ENCODE results near the gene BRD7.

BRD7 gene

DNA sequence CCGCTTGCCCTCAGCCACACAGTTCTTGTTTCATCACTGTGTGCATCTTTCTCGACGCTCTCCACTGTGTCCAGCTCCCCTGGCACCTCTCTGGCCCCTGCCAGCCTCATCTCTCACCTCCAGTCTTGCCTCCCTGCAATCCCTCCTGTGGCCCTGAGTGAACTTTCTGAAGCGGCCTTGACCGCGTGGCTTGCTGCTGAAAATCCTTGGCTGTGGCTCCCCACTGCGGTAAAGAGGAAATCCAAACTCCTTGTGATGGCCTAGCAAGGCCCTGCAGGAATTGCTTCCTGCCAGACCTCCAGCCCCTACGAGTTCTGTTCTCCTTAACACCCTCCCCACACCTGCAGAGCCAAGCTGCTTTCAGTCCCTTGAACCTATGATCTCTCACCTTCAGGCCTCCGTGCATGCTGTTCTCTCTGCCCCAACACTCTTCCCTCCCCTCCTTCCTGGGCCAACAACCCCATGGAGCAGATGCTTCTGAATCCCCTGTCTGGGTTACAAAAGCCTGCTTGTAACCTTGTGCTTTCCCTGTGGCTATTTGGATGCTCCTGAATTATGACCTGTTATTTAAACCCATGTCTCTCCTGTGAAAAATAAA is 33.6 kb upstream of the BRD7 start:
- H3K4me3 ChIP-seq (ENCODE audit: low read length) = no peak overlapping the region
- TF ChIP-seq CTCF (conservative IDR thresholded peaks at IDR 0.05; ENCODE audit: low read depth, low read length) = no peak
- no peak for DNase-seq (ENCODE audit: low read depth)

- no peak for TF ChIP-seq CTCF (conservative IDR thresholded peaks at IDR 0.05; ENCODE audit: low read depth, low read length)
- no peak for DNase-seq (ENCODE audit: low read depth)
- H3K4me3 ChIP-seq (ENCODE audit: low read length) = no peak overlapping the region
Measured at GRCh38 chr16:50401355-50401754, 32.6 kb upstream of the BRD7 start.

DNA sequence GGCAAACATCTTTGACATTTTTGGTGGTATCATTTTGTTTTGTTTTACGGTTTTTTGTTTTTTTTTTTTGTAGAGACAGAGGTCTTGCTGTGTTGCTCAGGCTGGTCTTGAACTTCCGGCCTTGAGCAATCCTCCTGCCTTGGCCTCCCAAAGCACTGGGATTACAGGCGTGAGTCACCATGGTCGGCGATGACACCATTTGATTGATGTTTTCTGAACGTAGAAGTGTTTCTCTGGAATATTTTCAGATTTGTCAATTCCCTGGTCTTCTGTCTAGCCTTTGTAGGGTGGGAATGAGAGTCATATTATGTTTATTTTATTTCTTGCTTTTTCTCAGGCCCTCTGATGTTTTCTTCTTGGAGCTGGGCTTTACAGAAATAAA is 32.2 kb upstream of the BRD7 start:
- DNase-seq (ENCODE audit: low read depth) = no peak
- H3K4me3 ChIP-seq (ENCODE audit: low read length) = no peak overlapping the region
- TF ChIP-seq CTCF (conservative IDR thresholded peaks at IDR 0.05; ENCODE audit: low read depth, low read length) = no peak

- no peak for DNase-seq (ENCODE audit: low read depth)
Measured at GRCh38 chr16:50400312-50400966, 31.7 kb upstream of the BRD7 start.

DNA sequence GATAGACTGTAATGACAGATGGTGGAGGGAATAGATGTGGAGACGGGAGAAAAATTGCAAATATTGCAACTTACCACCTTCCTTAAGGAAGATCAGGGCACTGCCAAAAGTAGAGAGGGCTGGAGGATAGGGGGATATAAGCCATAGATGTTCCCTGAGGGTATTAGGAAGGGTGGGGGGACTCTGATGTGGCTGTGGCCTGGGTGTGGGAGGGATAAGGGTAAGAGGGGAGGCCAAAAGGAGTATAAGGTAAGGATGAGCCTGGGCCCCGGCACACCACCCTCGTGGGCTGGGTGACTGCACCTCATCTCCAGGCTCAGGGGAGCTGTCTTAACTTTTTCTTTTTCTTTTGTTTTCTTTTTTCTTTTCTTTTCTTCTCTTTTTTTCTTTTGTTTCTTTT is 30.6 kb upstream of the BRD7 start:
- H3K4me3 ChIP-seq (ENCODE audit: low read length) = no peak overlapping the region
- no peak for DNase-seq (ENCODE audit: low read depth)
- TF ChIP-seq CTCF (conservative IDR thresholded peaks at IDR 0.05; ENCODE audit: low read depth, low read length) = no peak

More at GRCh38 chr16:50400312-50400966, 31.7 kb upstream of the BRD7 start:
- TF ChIP-seq CTCF (conservative IDR thresholded peaks at IDR 0.05; ENCODE audit: low read depth, low read length) = no peak
- no peak overlapping the region for H3K4me3 ChIP-seq (ENCODE audit: low read length)

DNA sequence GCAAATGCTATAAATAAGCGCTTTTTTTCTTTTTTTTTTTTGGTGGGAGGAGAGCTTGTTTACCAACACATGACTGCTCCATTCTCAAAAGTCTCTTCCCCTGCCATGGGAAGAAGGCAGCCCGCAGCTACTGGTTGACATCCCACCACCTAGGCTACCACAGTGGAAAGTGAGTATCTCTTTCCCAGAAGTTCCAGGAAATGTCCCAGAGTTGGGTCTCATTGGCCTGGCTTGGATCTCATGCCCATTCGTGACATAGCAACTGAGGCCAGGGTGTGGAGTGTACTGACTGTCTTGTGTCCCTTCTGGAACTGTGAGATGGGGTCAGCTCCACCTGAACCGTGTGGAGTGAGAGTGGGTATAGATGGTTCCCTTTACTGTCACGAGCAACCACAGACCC is 29.5 kb upstream of the BRD7 start:
- no peak for DNase-seq (ENCODE audit: low read depth)
- TF ChIP-seq CTCF (conservative IDR thresholded peaks at IDR 0.05; ENCODE audit: low read depth, low read length) = no peak
- H3K4me3 ChIP-seq (ENCODE audit: low read length) = no peak overlapping the region

Data from retinal pigment epithelial cell (primary cell).